HL-60 (cell line): Measurements from ENCODE around the gene PALLD.
"Not testable (repeated sequence)": the region's sequence is repeated elsewhere in the genome, so short reads cannot be mapped to it uniquely, and the experiment has no call there.

Experiments used
- DNase-seq, 2 experiments: peaks; one replicate each; pipeline ENCODE4 v3.0.0-alpha.2; 2010 to 2020; ENCODE audit warnings: low read depth in 1 of 2, low spot score in 1 of 2
- H3K27ac ChIP-seq: fragments of 250-450 bp; sonication (Bioruptor Pico); replicated peaks from 2 replicates; pipeline ENCODE4 v1.5.1; 2020; ENCODE audit warnings: mild to moderate bottlenecking, moderate library complexity
- H3K27me3 ChIP-seq: fragments of 250-450 bp; sonication (Bioruptor Pico); 2 replicates; pipeline ENCODE4 v1.5.1; 2021; ENCODE audit warnings: mild to moderate bottlenecking, moderate library complexity; ENCODE audit not compliant: insufficient read depth, poor library complexity, severe bottlenecking
- H3K4me3 ChIP-seq: replicated peaks from 2 replicates; pipeline ENCODE4 v1.5.1; 2011; ENCODE audit warnings: mild to moderate bottlenecking, control low read depth, low read length; ENCODE audit not compliant: insufficient read depth
- CTCF ChIP-seq: IDR thresholded peaks from one replicate; pipeline ENCODE4 v1.5.1; 2011; ENCODE audit warnings: low read length, control low read depth, inconsistent platforms; ENCODE audit not compliant: insufficient read depth
- GABPA ChIP-seq: IDR thresholded peaks from 2 replicates; pipeline ENCODE4 v1.6.1; 2012; ENCODE audit warnings: low read depth
- POLR2AphosphoS5 ChIP-seq: IDR thresholded peaks from 2 replicates; pipeline ENCODE4 v1.6.1; 2012; ENCODE audit warnings: low read depth
- REST ChIP-seq: IDR thresholded peaks from 2 replicates; pipeline ENCODE4 v1.6.1; 2012; ENCODE audit warnings: low read depth; ENCODE audit not compliant: insufficient replicate concordance
- SPI1 ChIP-seq: IDR thresholded peaks from 2 replicates; pipeline ENCODE4 v1.6.1; 2012; ENCODE audit warnings: low read depth, mild to moderate bottlenecking, borderline replicate concordance

Gene PALLD

DNA sequence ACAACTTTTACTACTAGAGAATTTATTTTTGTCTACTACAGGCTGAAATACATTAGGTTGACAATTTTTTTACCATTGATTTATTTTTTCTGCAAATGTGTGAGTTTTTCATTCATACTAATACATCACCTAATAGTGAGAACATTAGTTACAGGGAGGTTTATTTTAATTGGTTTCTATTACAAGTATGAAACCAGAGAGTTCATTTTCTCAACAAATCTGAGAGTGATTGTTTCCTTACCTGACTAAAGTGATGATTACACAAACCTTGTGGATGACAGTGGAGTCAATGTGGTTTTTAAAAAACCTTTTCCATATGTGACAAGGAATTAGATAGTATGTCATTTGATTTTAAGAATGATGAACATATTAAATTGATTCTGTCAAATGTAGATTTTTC, 227.4 kb downstream of the PALLD start:
- no peak for DNase-seq
- TF ChIP-seq REST (no peak), CTCF (no peak)
- Histone ChIP-seq H3K27ac (no peak overlapping the region), H3K27me3 (no peaks in the 10 kb centered on the region), H3K4me3 (no peak overlapping the region)

DNA sequence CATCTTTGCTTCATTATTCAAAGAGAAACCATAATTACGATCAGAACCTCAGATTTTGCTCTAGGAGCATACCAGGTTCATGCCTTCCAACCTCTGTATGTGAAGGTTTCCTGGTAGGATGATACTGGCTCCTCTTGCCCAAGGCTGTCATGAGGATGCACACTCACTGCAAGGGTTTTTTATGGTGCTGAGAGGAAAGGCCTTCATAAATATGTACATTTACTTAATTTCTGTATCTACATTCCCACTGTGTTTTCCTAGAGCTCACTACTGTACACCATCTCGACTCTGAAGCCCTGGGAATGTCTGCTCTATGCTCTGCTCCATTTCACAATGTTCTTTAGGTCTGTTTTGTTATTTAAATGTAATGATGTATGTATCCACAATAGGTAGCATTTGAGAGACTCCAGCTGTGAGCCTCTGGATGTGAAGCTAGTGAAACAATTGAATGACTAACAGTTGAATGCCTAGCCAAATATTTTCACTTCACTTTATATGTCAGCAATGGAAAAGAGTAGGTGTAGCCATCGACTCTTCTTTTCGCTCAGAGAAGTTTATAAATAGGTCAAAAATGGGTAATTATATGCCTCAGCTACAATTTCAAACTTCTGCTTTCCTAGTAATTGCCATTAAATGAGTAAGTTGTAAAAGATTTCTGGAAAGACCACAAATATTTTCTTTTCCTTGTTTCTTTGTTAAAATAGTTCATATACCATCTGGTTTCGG, 228.0 kb downstream of the PALLD start:
- Histone ChIP-seq H3K4me3 (no peak overlapping the region), H3K27ac (no peak overlapping the region), H3K27me3 (no peaks in the 10 kb centered on the region)
- no peak for DNase-seq
- TF ChIP-seq SPI1 (no peak), CTCF (no peak), REST (no peak), GABPA (no peak), POLR2AphosphoS5 (no peak)

DNA sequence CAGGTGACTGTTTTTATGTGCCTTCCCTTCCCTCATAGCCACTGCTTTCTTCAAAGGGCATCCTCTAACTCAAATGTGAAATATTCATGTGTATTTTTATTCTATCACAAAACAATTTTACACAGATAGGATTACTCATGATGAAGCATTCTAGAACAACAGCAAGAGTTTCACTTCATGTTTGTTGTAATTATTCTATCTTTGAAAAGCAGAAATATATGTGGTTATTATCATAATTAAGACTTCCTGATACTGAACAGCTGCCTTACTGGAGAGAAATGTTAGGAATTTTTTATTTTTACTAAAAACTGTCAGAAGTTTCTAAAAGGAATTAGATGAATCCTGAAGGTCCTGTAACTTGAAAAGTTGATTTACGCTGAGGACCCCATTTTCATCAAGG, 229.1 kb downstream of the PALLD start:
- TF ChIP-seq GABPA = no peak
- no peak for TF ChIP-seq POLR2AphosphoS5
- TF ChIP-seq CTCF = no peak
- no peak for TF ChIP-seq SPI1
- TF ChIP-seq REST = no peak
- Histone ChIP-seq H3K27ac (no peak overlapping the region), H3K4me3 (no peak overlapping the region), H3K27me3 (no peaks in the 10 kb centered on the region)
- DNase-seq = no peak

GRCh38 chr4:168727181-168727580, 230.3 kb downstream of the PALLD start:
- not testable (repeated sequence) for H3K27me3 ChIP-seq, H3K4me3 ChIP-seq, H3K27ac ChIP-seq, DNase-seq
